Endothelial cell of umbilical vein (primary cell): ENCODE data around the gene CAMTA1. TPM values are rescaled to one million over a fixed set of nuclear protein-coding genes. Genes with fewer than 3 reads are reported as not detected.

Experiments
- BruUV-seq: library from RNA; stranded (reverse); fragments of 400-500 nt; replicated peaks from 2 replicates; lab custom pipeline; 2021; lab: Mats Ljungman, UMichigan
- CTCF ChIA-PET: fragments of 300-600, 350-600 bp; sonication (Branson Sonifier 250); formaldehyde crosslinking; loops from one replicate; lab custom pipeline; 2021; ENCODE audit warnings: antibody characterized with exemption, inconsistent platforms; lab: Charles Lee
- POLR2A ChIA-PET: fragments of 300-600, 350-600 bp; sonication (Branson Sonifier 250); formaldehyde crosslinking; loops from one replicate; lab custom pipeline; 2021; ENCODE audit warnings: antibody characterized with exemption, inconsistent platforms; lab: Charles Lee
- DNase-seq: peaks from one replicate; pipeline ENCODE4 v3.0.0-alpha.2; 2011; ENCODE audit warnings: low read depth, low spot score
- FAIRE-seq: peaks from 2 replicates; lab custom pipeline; 2011; peaks lifted over from hg19 to GRCh38; lab: Jason Lieb, UNC
- H2AFZ ChIP-seq: 2 replicates; pipeline ENCODE4 v1.6.0; 2012; ENCODE audit warnings: low read depth, low read length, control low read depth, inconsistent platforms
- H3K27ac ChIP-seq: 2 replicates; pipeline ENCODE4 v1.5.1; 2011; ENCODE audit warnings: low read depth, mild to moderate bottlenecking, control low read depth, low read length, moderate library complexity; ENCODE audit not compliant: insufficient read depth
- H3K27me3 ChIP-seq, 2 experiments: 2 replicates each; pipeline versions ENCODE4 v1.6.0 to v1.6.1; 2011; ENCODE audit warnings: low read length in 2 of 2, mixed read lengths in 1 of 2; ENCODE audit not compliant: control insufficient read depth in 2 of 2, insufficient read depth in 2 of 2
- H3K36me3 ChIP-seq, 2 experiments: 2 replicates in 1 of 2; 3 replicates in 1 of 2; pipeline ENCODE4 v1.5.1; 2011; ENCODE audit warnings: low read length in 2 of 2, mild to moderate bottlenecking in 1 of 2, moderate library complexity in 1 of 2; ENCODE audit not compliant: control insufficient read depth in 2 of 2, insufficient read depth in 2 of 2; ENCODE audit errors: extremely low read depth in 1 of 2
- H3K4me1 ChIP-seq: 3 replicates; pipeline ENCODE4 v1.5.1; 2011; ENCODE audit warnings: mild to moderate bottlenecking, low read length; ENCODE audit not compliant: control insufficient read depth, insufficient read depth; ENCODE audit errors: extremely low read depth
- H3K4me2 ChIP-seq: 2 replicates; pipeline ENCODE4 v1.6.1; 2011; ENCODE audit warnings: low read length, control low read depth, mixed read lengths; ENCODE audit not compliant: insufficient read depth
- H3K4me3 ChIP-seq, 3 experiments: fragments of 200-600 bp in 1 of 3; sonication (generic), shearing (Covaris generic) in 1 of 3; replicated peaks in 1 of 3; 2 replicates each; pipeline ENCODE4 v1.5.1; 2011 to 2016; ENCODE audit warnings: control low read depth in 3 of 3, low read length in 3 of 3, mild to moderate bottlenecking in 2 of 3, inconsistent platforms in 1 of 3, low read depth in 1 of 3, moderate library complexity in 1 of 3; ENCODE audit not compliant: insufficient read depth in 1 of 3
- H3K79me2 ChIP-seq: 2 replicates; pipeline ENCODE4 v1.6.0; 2012; ENCODE audit warnings: low read length, inconsistent platforms; ENCODE audit not compliant: control insufficient read depth, insufficient read depth
- H3K9ac ChIP-seq: replicated peaks from 2 replicates; pipeline ENCODE3; 2011; ENCODE audit warnings: low read length, control low read depth; ENCODE audit not compliant: insufficient read depth; ENCODE audit errors: extremely low read depth
- H3K9me1 ChIP-seq: replicated peaks from 3 replicates; pipeline ENCODE4 v1.6.0; 2011; ENCODE audit warnings: mild to moderate bottlenecking, low read length; ENCODE audit not compliant: control insufficient read depth, insufficient read depth; ENCODE audit errors: extremely low read depth
- H3K9me3 ChIP-seq: replicated peaks from 2 replicates; pipeline ENCODE4 v1.5.1; 2012; ENCODE audit warnings: low read length, inconsistent platforms; ENCODE audit not compliant: control insufficient read depth, insufficient read depth
- H4K20me1 ChIP-seq: replicated peaks from 2 replicates; pipeline ENCODE3; 2011; ENCODE audit warnings: mild to moderate bottlenecking, low read length; ENCODE audit not compliant: control insufficient read depth, insufficient read depth; ENCODE audit errors: extremely low read depth
- CTCF ChIP-seq, 2 donors: IDR thresholded peaks; 1 replicate in 1 of 2; 2 replicates in 1 of 2; pipeline ENCODE4 v1.5.1; 2011; ENCODE audit warnings: low read length in 2 of 2, mild to moderate bottlenecking in 2 of 2, moderate library complexity in 2 of 2, control low read depth in 1 of 2, inconsistent platforms in 1 of 2, low read depth in 1 of 2; ENCODE audit not compliant: insufficient read depth in 1 of 2; ENCODE audit errors: extremely low read depth in 1 of 2
- EZH2 ChIP-seq: IDR thresholded peaks from 2 replicates; pipeline ENCODE4 v1.6.1; 2012; ENCODE audit warnings: borderline replicate concordance, low read depth, mild to moderate bottlenecking, moderate library complexity, low read length, inconsistent platforms; ENCODE audit not compliant: severe bottlenecking
- FOS ChIP-seq: IDR thresholded peaks from 2 replicates; pipeline ENCODE4 v1.6.1; 2011; ENCODE audit warnings: mild to moderate bottlenecking, low read length, moderate library complexity, borderline replicate concordance; ENCODE audit not compliant: insufficient read depth
- GATA2 ChIP-seq: IDR thresholded peaks from 2 replicates; pipeline ENCODE4 v1.7.0; 2011; ENCODE audit warnings: low read depth, mild to moderate bottlenecking, moderate library complexity, mixed read lengths, low read length; ENCODE audit not compliant: insufficient read length, insufficient read depth
- JUN ChIP-seq: IDR thresholded peaks from 2 replicates; pipeline ENCODE4 v1.6.1; 2011; ENCODE audit warnings: borderline replicate concordance, low read depth; ENCODE audit not compliant: insufficient read length, insufficient read depth
- MAX ChIP-seq: IDR thresholded peaks from 2 replicates; pipeline ENCODE4 v1.6.1; 2011; ENCODE audit not compliant: insufficient read depth, insufficient read length
- MYC ChIP-seq: IDR thresholded peaks from one replicate; pipeline ENCODE4 v1.6.1; 2011; ENCODE audit warnings: mild to moderate bottlenecking, low read depth, low read length
- POLR2A ChIP-seq: IDR thresholded peaks from 2 replicates; pipeline ENCODE4 v1.6.1; 2012; ENCODE audit warnings: low read depth, mild to moderate bottlenecking, control low read depth, low read length
- POLR2AphosphoS5 ChIP-seq: IDR thresholded peaks from 2 replicates; pipeline ENCODE4 v1.6.1; 2012; ENCODE audit warnings: low read depth, mild to moderate bottlenecking, control low read depth, low read length, moderate library complexity; ENCODE audit not compliant: insufficient read depth
- dilution Hi-C: fragments of 300-500 bp; cut with MboI; formaldehyde crosslinking; loops from one replicate; pipeline ENCODE4 v1.15.0; 2019; ENCODE audit warnings: low sequenced_read_pairs; ENCODE audit not compliant: extremely low pct_ligation_motif_present
- intact Hi-C: fragments of 100-400 bp; cut with micrococcal nuclease; formaldehyde crosslinking; loops from one replicate; pipeline ENCODE4 v1.10.0; 2022
- polyA plus RNA-seq, 4 experiments: library from polyadenylated mRNA; depleted of rRNA in 3 of 4; stranded (reverse) in 3 of 4; unstranded in 1 of 4; fragments of >200 nt; gene quantifications; 2 replicates each; pipeline versions ENCODE4 v1.2.1 to v1.2.3, GENCODE V29; 2011 to 2012; ENCODE audit warnings: missing spikeins in 1 of 4
- total RNA-seq: library from RNA; stranded (reverse); gene quantifications from 2 replicates; pipeline ENCODE4 v1.2.3, GENCODE V29; 2021

The CAMTA1 gene
- total and polyA plus RNA-seq, 2 donors (not counting 3 experiments of a cell fraction or from before 2014, with no cell fraction given): 50.8 to 92.7 TPM

- Histone ChIP-seq H3K4me2 (no peak overlapping the region), H3K79me2 (no peaks in the 10 kb centered on the region), H3K27me3 (no peaks in the 10 kb centered on the region), H4K20me1 (no peaks in the 10 kb centered on the region), H3K4me1 (no peaks in the 10 kb centered on the region), H3K36me3 (no peaks in the 10 kb centered on the region), H3K9me1 (no peaks in the 10 kb centered on the region), H3K9me3 (no peaks in the 10 kb centered on the region), H3K27ac (no peak overlapping the region), H2AFZ (no peak overlapping the region), H3K4me3 (no peak overlapping the region), H3K9ac (no peak overlapping the region)
- ChIA-PET POLR2A (interaction anchor here (1.0 kb wide), 1 partner anchor 17 kb away, joined by 5 read pairs; no protein-coding TSS in a partner anchor), CTCF (interaction anchor here (1.2 kb wide), 1 partner anchor 15 kb away, joined by 4 read pairs; no protein-coding TSS in a partner anchor)
- no TSS peak for BruUV-seq
- intact Hi-C loops (loop anchor here (2.0 kb wide), 1 partner anchor 191 kb away; no protein-coding TSS in a partner anchor), dilution Hi-C loops (no loop called here)
- FAIRE-seq: no peak
- DNase-seq: peak; percentile 7
- TF ChIP-seq CTCF (IDR thresholded peaks at IDR 0.05; ENCODE audit: extremely low read depth in 1 of 2, insufficient read depth in 1 of 2, low read depth in 1 of 2, low read length in 2 of 2): no peak
- no peak for TF ChIP-seq FOS
- no peak for TF ChIP-seq JUN
- no peak for TF ChIP-seq GATA2
- no peak for TF ChIP-seq MAX
- TF ChIP-seq MYC: no peak
- TF ChIP-seq POLR2AphosphoS5: no peak
- TF ChIP-seq POLR2A: no peak
- TF ChIP-seq EZH2: no peak
Observed at GRCh38 chr1:7455796-7456721, 670.8 kb downstream of the CAMTA1 start.
